Cardiac muscle cell (in vitro differentiated cells and primary cell): ENCODE data around the gene ZDHHC7. TPM values are rescaled to one million over a fixed set of nuclear protein-coding genes. Genes with fewer than 3 reads are reported as not detected.

Experiments used
- DNase-seq, 2 donors: peaks; one replicate each; pipeline versions ENCODE4 v3.0.0 to v3.0.0-alpha.2; 2010 to 2017; ENCODE audit warnings: low read depth in 1 of 2, low spot score in 1 of 2
- H3K27ac ChIP-seq: fragments of 200-600 bp; sonication (generic); 2 replicates; pipeline ENCODE4 v1.5.1; 2016
- H3K27me3 ChIP-seq: fragments of 200-600 bp; sonication (generic); 2 replicates; pipeline ENCODE4 v1.6.0; 2016; ENCODE audit warnings: control low read depth
- H3K36me3 ChIP-seq: fragments of 200-600 bp; sonication (generic); 2 replicates; pipeline ENCODE4 v1.5.1; 2016; ENCODE audit warnings: control low read depth
- H3K4me1 ChIP-seq: fragments of 200-600 bp; sonication (generic); 2 replicates; pipeline ENCODE4 v1.8.1; 2017; ENCODE audit warnings: low read depth, mild to moderate bottlenecking, mixed run types
- H3K4me3 ChIP-seq: fragments of 200-600 bp; sonication (generic); 2 replicates; pipeline ENCODE4 v1.5.1; 2016; ENCODE audit warnings: mild to moderate bottlenecking
- H3K9me3 ChIP-seq: fragments of 200-600 bp; sonication (generic); 2 replicates; pipeline ENCODE4 v1.5.1; 2017; ENCODE audit warnings: low read depth, mild to moderate bottlenecking, control low read depth
- polyA plus RNA-seq: library from polyadenylated mRNA; unstranded; fragments of >200 nt; fragmentation: Nextera tagmentation; extraction: Ambion mirVana; gene quantifications from 2 replicates; pipeline ENCODE4 v1.2.1, GENCODE V29; 2016
- total RNA-seq: library from RNA; depleted of rRNA; stranded (reverse); fragments of >200 nt; gene quantifications from 2 replicates; pipeline ENCODE4 v1.2.3, GENCODE V29; 2016
- TF ChIP-seq, protein P1 (sequence below): IDR thresholded peaks from 2 replicates; pipeline ENCODE4 v1.5.1; 2012; ENCODE audit warnings: low read depth, mild to moderate bottlenecking, low read length

ZDHHC7 gene
- total and polyA plus RNA-seq, 2 experiments from 2014 or later: 57.8 to 70.1 TPM

DNA sequence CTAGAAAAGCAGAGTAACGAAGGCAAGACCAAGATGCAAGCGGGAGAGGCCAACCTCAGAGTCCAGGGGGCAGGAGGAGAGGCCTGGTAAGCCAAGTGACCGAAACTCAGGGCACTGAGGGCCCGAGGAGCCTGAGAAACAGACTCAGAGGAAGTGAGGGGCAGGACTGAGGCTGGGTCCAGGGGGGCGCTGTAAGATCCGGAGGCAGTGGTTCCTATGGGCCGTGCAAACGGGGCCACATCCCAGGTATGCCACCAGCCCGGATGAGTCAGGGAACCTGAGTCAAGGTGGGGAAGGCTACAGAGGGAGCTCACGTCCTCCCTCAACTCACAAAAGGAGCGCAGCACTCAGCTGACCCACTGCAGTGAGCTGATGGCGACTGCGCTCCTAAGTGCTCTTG is 8.3 kb downstream of the ZDHHC7 start:
- no peak for DNase-seq
- H3K27me3 ChIP-seq: no peaks in the 10 kb centered on the region
- no peak overlapping the region for H3K27ac ChIP-seq

DNA sequence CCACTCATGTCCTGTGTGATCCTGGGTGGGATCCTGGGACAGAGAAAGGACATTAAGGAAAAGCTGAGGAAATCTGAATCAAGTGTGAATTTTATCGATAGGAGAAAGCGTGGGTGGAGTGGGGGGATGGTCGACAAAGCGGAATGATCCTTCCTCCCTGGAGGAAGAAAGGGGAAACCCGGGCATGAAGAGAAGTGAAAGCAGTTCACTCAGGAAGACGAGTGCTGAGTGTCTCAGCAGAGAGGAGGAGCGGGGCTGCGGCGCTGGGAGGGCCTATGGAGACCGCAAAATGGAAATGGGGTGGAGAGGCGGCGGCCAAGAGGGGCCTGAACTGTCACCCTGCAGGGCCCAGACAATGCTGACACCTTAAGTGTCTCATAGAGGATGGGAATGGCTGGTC is 8.7 kb downstream of the ZDHHC7 start:
- H3K9me3 ChIP-seq: no peaks in the 10 kb centered on the region

More for the DNA sequence above, 8.3 kb downstream of the ZDHHC7 start:
- Histone ChIP-seq H3K36me3 (no peaks in the 10 kb centered on the region), H3K4me1 (peaks cover 40% of the 10 kb centered on the region), H3K9me3 (no peaks in the 10 kb centered on the region), H3K4me3 (no peak overlapping the region)
- TF ChIP-seq, protein P1, sequence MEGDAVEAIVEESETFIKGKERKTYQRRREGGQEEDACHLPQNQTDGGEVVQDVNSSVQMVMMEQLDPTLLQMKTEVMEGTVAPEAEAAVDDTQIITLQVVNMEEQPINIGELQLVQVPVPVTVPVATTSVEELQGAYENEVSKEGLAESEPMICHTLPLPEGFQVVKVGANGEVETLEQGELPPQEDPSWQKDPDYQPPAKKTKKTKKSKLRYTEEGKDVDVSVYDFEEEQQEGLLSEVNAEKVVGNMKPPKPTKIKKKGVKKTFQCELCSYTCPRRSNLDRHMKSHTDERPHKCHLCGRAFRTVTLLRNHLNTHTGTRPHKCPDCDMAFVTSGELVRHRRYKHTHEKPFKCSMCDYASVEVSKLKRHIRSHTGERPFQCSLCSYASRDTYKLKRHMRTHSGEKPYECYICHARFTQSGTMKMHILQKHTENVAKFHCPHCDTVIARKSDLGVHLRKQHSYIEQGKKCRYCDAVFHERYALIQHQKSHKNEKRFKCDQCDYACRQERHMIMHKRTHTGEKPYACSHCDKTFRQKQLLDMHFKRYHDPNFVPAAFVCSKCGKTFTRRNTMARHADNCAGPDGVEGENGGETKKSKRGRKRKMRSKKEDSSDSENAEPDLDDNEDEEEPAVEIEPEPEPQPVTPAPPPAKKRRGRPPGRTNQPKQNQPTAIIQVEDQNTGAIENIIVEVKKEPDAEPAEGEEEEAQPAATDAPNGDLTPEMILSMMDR: no peak

DNA sequence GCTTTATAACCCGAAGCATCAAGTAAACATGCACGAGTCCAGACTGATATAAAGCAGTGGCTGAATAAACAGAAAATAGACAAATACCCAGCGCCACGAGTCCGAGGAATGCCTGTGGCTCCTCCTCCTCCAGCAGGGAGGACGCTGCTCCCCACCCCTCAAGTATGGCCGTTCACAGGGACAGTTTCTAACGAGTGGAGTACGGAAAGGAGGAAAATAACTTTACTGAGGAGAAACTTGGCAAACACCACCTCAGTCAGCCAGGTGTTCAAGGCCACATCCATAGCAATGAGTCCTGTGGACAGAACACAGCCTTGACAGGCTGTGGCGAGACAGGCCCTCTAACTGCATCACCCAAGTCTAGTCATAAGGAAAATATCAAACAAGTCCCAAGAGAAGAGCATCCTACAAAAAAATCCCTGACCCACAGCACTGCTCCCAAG is 9.2 kb downstream of the ZDHHC7 start:
- H3K4me1 ChIP-seq: peaks cover 40% of the 10 kb centered on the region
- TF ChIP-seq, protein P1: no peak
- no peaks in the 10 kb centered on the region for H3K36me3 ChIP-seq
- peak overlapping the region; percentile 19 for H3K27ac ChIP-seq
- H3K9me3 ChIP-seq: no peaks in the 10 kb centered on the region
- H3K27me3 ChIP-seq: no peaks in the 10 kb centered on the region
- no peak overlapping the region for H3K4me3 ChIP-seq
- DNase-seq: no peak

More for the DNA sequence above, 8.7 kb downstream of the ZDHHC7 start:
- Histone ChIP-seq H3K36me3 (no peaks in the 10 kb centered on the region), H3K27me3 (no peaks in the 10 kb centered on the region), H3K4me1 (peaks cover 40% of the 10 kb centered on the region), H3K27ac (peak overlapping the region; percentile 19), H3K4me3 (no peak overlapping the region)
- TF ChIP-seq, protein P1: no peak
- no peak for DNase-seq

DNA sequence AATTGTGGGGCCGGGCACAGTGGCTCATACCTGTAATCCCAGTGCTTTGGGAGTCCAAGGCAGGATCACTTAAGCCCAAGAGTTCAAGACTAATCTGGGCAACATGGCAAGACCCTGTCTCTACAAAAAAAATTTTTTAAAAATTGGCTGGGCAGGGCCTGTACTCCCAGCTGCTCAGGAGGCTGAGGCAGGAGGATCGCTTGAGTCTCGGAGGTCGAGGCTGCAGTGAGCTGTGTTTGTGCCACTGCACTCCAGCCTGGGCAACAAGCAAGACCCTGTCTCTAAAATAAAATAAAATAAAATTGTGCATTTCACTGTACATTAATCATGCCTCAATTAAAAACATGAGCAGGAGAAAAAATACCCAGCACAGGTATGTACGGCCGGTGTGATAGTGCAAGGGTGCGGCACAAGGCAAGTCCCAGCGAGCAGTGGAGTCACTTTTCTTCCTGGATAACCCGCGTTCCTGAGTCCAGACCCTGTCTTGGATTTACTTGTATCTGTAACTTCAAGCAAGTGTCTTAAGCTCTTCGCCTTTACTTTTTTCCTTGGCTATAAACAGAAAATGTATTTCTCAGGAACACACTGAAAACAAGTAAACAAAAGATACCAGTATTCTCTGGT is 11.4 kb downstream of the ZDHHC7 start:
- Histone ChIP-seq H3K4me1 (peaks cover 30% of the 10 kb centered on the region), H3K9me3 (no peaks in the 10 kb centered on the region), H3K27ac (peak overlapping the region; percentile 81), H3K36me3 (no peaks in the 10 kb centered on the region), H3K27me3 (no peaks in the 10 kb centered on the region), H3K4me3 (no peak overlapping the region)
- TF ChIP-seq, protein P1: no peak
- no peak for DNase-seq

DNA sequence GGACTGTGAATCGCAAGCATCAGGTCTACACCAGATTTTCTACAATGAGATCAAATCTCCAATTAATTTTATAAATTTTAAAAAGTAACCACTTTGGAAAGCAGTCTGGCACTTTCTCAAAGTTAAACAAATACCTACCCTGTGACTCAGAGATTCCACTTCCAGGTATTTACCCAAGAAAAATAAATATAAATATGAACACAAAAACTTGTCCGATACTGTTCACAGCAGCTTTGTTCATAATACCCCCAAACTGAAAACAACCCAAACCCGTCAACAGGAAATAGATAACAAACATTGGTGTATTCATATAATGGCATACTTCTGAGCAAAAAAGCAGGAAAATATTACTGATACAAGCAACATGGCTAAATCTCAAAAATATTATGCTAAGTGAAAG is 12.1 kb downstream of the ZDHHC7 start:
- peaks cover 22% of the 10 kb centered on the region for H3K4me1 ChIP-seq
- no peaks in the 10 kb centered on the region for H3K9me3 ChIP-seq
- no peak overlapping the region for H3K27ac ChIP-seq
- TF ChIP-seq, protein P1: no peak
- H3K27me3 ChIP-seq: no peaks in the 10 kb centered on the region
- peaks cover 3% of the 10 kb centered on the region for H3K36me3 ChIP-seq
- no peak for DNase-seq
- H3K4me3 ChIP-seq: no peak overlapping the region
